Stimulated activated CD8-positive, alpha-beta memory T cell treated with anti-CD3 and anti-CD28 coated beads, Interleukin-4, amount 100 ng/mL, for 48 hours (primary cell): ENCODE results near the gene OSBPL2.

Experiments
- DNase-seq: peaks from one replicate; pipeline ENCODE4 v3.0.0-alpha.2; 2020

OSBPL2 gene

DNA sequence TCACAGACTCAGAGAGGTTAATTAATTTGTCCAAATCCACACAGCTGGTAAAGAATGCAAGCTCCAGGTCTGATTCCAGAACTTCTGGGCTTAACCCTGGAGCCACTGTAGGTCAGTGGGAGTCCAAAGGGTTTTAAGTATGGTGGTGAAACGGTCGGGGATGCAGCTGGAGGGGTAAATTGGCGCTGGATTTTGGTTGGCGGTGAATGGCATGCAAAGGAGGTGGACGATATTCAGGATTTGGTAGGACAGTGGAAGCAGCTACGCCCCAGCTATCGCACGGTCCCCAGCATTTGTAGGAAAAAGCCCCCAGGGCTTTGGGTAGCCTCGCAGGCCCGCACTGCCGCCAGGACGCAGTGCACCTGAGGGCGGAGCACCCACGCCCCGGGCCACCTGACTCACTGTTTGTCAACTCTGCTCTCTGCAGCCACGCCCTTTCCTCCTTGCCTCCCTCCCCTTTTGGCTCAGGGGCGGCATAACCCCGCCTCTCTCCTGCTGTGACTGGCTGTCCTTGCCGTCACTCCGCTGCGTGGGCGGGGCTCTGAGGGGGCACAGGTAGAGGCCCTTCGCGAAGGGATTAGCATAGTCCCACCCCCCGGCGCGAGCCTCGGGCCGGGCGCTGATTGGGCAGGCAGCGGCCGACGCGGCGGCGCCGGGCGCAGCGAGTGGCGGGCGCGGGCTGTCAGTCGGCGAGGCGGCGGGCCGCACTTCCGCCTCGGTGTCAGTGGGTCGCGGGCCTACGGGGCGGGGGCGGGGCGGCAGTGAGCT is at the start of gene OSBPL2:
Gene OSBPL2 (plus strand): TSS at position 721 of the 768 bp plus-strand sequence. CDS start 17,664 bp downstream, outside the sequence.
- DNase-seq: peak; percentile 100

DNA sequence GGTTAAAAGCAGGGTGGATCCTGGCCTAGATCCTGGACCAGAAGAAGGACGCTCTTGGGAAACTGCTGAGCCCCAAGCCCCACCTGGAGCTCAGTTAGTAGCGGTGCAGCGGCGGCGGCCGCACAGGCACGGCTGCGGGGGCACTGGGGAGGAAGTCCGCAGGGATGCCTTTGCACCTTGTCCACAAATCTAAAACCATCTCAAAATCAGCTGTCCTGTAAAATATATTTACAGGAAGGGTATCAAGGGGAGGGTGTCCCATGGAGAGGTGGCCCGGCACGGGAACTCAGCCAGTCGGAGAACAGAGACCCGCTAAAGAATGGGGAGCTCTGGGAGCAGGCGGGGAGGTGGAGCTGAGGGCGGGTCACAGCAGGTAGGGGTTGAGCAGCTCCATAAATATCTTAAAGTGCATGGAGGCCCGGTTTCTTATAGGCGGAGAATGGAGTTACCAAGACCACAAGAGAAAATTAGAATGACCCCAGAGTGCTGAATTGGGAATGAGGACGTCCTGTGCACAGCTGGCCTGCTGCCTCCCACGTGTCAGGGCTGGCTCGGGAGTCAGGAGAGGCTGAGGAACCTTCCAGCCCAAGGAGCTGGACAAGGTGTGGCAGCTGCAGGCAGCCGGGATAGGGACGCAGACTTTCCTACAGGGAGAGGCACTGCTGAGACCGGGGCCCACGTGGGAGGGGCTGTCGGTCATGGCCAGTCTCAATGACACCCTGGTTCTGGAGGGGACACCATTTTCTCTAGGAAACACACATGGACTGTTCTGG is 47.5 kb upstream of the OSBPL2 start:
- no peak for DNase-seq

DNA sequence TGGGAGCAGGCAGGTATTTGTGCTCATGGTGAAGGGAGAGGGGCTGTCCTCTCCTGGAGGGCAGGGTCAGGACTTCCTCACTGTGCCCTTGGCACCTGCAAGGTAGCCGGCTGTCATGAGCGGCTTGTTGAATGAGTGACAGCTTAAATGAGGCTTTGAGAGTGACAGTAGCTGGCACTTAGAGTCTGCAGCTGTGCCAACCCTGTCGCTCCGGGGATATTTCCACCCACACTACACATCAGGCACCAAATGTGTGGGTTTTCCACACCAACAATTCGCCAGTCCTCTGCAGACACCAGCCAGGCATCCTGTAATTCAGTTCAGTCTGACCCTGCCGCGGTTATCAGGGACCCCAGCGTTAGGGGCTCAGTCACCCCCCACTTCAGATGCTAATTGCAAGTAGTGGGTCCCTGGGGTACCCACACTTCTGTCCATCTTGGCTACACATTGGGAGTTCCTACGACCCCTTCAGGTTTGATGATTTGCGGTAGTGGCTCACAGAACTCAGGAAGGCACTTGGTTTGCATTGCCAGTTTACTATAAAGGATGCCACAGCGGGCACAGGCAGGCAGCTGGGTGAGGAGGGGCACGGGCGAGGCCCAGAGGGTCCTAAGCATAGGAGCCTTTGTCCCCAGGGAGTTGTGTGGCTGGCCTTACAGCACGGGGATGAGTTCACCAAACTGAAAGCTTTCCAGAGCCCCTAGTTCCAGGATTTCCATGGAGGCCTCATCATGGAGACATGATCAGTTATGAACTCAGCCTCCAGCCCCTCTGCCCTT is 46.4 kb upstream of the OSBPL2 start:
- no peak for DNase-seq

GRCh38 chr20:62192635-62193034 is 45.7 kb upstream of the OSBPL2 start:
- no peak for DNase-seq

- DNase-seq: no peak
These were observed 45.0 kb upstream of the OSBPL2 start for GRCh38 chr20:62193079-62194025.

GRCh38 chr20:62195075-62195405 is 43.3 kb upstream of the OSBPL2 start:
- no peak for DNase-seq

DNA sequence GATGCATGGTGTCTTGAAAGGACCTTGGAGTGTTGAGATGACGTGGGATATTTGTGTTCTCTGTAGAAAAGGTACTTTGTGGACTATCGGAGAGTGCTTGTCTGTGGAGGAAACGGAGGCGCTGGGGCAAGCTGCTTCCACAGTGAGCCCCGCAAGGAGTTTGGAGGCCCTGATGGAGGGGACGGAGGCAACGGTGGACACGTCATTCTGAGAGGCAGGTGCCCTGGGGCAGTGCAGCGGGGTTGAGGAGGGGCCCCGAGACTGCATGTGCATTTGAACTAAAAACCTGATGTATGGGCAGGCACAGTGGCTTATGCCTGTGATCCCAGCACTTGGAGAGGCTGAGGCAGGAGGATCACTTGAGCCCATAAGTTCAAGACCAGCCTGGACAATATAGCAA is 42.6 kb upstream of the OSBPL2 start:
- DNase-seq: no peak

GRCh38 chr20:62196286-62196685 is 42.0 kb upstream of the OSBPL2 start:
- no peak for DNase-seq

DNA sequence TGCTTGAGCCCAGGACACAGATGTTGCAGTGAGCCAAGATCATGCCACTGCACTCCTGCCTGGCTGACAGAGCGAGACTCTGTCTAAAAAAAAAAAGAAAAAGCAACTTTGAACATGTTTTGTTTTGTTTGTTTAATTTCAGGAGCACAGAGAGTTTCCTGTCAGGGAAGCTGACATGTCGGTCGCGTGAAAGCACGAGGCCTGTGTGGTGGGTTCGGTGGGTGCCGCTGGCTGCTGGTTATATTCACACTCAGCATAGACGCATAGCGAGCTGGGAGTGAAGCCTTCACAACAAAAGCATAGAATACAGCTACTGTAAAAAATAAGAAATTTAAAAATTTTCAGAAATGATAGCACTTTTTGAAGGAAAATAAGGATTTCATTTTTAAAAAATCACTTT is 41.0 kb upstream of the OSBPL2 start:
- no peak for DNase-seq

DNA sequence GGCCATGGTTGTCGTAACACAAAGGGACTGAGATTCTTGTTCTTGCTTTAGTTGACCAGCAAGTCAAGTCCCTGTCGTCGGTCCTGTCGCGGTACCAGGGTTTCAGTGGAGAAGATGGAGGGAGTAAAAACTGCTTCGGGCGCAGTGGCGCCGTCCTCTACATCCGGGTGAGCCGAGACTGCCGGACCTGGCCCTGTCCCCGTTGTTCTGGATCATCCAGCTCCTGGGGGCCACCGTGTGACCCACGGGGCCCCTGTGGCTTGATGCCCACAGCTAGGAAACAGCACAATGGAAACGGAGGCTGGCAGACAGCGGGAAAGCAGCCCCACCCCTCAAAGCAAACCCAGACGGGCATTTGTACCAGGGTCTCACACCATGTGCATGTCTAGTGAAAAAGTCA is 40.5 kb upstream of the OSBPL2 start:
- DNase-seq: no peak

DNA sequence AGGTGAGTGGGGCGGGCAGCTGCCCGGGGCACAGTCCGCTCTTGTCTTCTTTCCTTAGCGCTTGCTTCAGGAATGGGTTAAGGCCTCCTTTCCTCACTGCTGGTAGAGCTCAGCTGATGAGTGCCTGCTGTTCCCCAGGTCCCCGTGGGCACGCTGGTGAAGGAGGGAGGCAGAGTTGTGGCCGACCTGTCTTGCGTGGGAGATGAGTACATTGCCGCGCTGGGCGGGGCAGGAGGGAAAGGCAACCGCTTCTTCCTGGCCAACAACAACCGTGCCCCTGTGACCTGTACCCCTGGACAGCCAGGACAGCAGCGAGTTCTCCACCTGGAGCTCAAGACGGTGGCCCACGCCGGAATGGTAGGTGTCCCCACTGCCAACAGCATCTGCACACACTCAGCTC is 39.8 kb upstream of the OSBPL2 start:
- DNase-seq: no peak

GRCh38 chr20:62198931-62199330 is 39.4 kb upstream of the OSBPL2 start:
- no peak for DNase-seq

- no peak for DNase-seq
These were observed 37.7 kb upstream of the OSBPL2 start for GRCh38 chr20:62200491-62201172.

DNA sequence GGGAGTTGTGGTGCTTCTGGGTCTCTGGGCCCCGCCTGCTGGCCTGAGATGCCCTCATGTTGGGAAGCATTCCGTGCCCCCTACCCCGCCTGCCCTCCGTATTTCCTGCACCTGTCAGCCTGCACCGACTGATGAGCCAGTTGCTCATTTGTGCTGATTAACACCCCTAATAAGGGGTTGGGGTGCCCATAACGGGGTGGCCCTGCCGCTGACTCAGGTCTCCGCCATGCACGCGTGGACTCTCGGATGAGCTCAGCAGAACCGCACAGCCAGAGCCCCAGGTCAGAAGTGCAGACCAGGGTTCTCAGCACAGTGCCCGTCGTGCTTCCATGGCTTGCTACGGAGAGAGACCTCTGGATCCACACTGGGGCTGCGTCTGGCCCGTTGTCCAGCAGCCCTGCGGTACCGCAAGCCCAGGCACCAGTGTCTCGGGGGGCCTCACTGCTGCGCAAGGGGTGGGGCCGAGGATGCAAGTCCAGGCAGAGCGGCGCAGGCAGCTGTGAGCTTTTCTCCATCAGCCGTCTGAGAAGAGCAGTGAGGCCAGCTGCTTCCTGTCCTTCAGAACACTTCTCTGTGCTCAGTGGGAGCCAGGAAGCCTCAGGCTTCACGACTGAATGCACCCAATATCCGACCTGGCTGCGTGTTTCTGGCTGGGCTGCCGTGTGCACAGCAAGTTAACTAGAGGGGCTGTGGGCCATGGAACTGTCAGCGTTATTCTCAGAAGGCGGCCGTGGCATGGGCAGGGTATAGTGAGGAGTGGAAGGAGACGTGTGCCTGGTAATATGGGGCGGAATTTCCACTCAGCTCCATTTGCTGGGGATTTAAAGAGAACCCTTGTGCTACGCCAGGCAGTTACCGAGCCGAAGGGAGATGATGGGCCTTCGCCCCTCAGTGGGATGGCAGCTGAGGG is 36.9 kb upstream of the OSBPL2 start:
- DNase-seq: no peak

GRCh38 chr20:62202083-62202395 is 36.3 kb upstream of the OSBPL2 start:
- no peak for DNase-seq

- DNase-seq: no peak
These were observed 35.5 kb upstream of the OSBPL2 start for GRCh38 chr20:62202676-62203377.

GRCh38 chr20:62203378-62204030 is 34.8 kb upstream of the OSBPL2 start:
- DNase-seq: no peak

DNA sequence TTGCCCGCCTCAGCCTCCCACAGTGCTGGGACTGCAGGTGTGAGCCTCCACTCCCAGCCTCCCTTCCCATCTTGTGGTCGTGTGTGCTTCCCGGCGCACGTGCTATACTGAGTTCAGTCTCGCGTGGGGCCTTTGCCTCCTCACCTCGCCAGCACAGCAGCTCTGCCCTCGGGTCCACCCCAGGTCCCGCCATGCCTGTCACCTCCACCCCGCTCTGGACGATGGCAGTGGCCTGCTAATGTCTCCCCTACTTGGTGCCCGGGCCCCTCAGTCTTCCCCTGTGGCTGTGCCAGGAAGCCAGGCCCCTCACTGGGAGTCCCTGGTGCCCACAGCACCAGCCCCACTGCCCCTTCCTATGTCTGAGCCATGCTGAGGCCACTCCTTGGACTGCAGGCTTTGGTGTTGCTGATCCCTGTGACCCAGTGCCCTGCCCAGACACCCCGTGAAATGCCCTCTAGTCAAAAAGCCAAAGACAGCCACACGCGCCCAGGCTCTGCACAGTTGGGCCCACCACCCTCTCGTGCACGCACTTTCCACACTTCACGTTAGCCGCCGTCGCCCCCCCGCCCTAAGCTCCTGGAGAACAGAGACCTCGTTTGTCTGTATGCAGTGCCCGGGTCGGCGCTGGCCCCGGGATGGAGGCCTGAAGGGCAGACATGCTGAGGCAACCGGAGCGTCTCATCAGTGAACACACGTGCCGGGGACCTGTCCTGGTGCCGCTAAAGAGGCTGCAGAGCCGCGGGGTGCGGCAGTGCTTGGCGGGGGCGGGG is 32.5 kb upstream of the OSBPL2 start:
- no peak for DNase-seq

GRCh38 chr20:62206388-62206775 is 31.9 kb upstream of the OSBPL2 start:
- no peak for DNase-seq
